IPS-18c (cell line): Measurements from ENCODE around the gene TLR6.

Experiments
- H3K4me3 ChIP-seq: 2 replicates; pipeline ENCODE4 v1.7.0; 2013; ENCODE audit warnings: low read depth, mild to moderate bottlenecking, low read length, moderate library complexity; ENCODE audit not compliant: insufficient read depth
- H3K9me3 ChIP-seq: one replicate; pipeline ENCODE4 v1.6.1; 2013; ENCODE audit warnings: mild to moderate bottlenecking, low read length, moderate library complexity; ENCODE audit not compliant: control insufficient read depth, insufficient read depth

Gene TLR6, protein sequence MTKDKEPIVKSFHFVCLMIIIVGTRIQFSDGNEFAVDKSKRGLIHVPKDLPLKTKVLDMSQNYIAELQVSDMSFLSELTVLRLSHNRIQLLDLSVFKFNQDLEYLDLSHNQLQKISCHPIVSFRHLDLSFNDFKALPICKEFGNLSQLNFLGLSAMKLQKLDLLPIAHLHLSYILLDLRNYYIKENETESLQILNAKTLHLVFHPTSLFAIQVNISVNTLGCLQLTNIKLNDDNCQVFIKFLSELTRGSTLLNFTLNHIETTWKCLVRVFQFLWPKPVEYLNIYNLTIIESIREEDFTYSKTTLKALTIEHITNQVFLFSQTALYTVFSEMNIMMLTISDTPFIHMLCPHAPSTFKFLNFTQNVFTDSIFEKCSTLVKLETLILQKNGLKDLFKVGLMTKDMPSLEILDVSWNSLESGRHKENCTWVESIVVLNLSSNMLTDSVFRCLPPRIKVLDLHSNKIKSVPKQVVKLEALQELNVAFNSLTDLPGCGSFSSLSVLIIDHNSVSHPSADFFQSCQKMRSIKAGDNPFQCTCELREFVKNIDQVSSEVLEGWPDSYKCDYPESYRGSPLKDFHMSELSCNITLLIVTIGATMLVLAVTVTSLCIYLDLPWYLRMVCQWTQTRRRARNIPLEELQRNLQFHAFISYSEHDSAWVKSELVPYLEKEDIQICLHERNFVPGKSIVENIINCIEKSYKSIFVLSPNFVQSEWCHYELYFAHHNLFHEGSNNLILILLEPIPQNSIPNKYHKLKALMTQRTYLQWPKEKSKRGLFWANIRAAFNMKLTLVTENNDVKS

DNA sequence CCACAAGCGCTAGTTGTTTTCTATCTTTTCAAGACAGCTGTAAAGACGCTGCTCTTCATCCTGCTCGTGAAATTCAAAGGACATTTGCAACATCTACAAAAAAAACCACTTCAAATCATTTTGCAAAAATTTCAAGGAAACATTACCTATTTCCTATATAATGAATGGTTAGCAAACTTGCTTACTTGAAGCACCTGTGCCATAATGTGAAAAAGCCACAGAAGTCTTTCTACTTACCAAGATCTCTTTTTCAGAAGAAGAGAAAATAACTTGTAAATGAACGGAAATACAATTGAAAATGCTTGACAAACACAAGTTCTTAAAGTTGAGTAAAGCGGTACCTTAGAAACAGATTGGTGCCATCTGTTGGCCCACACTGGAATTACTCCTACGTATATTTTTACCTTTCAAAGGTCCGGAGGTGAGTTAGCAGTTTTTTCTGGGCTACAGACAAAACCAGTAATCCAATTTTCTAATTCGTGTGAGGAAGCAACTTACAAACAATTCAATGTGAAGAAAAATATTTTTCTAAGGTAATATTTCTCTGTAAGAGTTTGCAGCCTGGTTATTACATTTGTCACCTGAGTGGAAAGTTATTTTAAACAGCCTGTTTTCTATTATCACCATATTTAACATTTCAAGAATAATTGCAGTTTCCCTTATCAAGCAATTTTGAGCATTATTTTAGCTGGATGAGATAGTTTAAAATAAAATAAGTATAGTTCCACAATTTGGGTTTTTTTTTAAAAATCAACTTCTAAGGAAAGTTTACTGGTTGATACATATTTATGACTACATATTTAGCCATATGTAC lies at the start of gene TLR6:
TSS of gene TLR6 (minus strand) at position 294 of the 814 bp plus-strand sequence. CDS start 27,344 bp downstream, outside the sequence.
- Histone ChIP-seq H3K9me3 (no peaks in the 10 kb centered on the region), H3K4me3 (no peak within 1 kb of the TSS)

GRCh38 chr4:38905652-38906385 lies 49.2 kb upstream of the TLR6 start:
- Histone ChIP-seq H3K4me3 (no peak overlapping the region), H3K9me3 (no peaks in the 10 kb centered on the region)

- Histone ChIP-seq H3K9me3 (no peaks in the 10 kb centered on the region), H3K4me3 (no peak overlapping the region)
Measured at GRCh38 chr4:38904682-38905081, 48.1 kb upstream of the TLR6 start.

DNA sequence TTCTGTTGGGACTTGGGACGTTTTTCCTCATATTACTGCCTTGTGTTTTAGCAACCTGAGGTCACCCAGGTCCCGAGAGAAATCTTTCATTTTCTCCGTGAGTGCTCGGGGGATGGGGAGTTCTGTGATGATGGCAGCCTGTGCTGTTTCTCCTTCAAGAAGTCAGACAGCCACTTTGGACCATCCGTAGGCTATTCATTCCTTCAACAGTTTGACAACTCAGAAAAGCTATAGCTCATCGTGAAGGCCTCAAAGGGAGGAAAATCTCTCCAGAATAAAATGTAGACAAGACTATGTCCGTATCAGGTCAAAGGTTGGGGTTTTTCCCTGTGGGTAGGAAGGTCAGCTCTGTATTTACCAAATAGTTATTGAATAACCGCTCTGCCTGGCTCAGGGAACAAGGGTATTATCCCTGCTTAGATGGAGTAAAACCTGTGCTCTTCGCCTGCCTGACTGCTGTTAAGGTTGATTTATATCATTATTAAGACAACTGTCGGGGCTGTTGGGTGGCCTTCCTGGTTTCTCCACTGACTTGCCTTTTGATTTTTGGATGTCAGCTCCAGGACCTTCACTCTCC lies 47.6 kb upstream of the TLR6 start:
- Histone ChIP-seq H3K9me3 (no peaks in the 10 kb centered on the region), H3K4me3 (no peak overlapping the region)

- no peaks in the 10 kb centered on the region for H3K9me3 ChIP-seq
- no peak overlapping the region for H3K4me3 ChIP-seq
Measured at GRCh38 chr4:38902695-38903094, 46.1 kb upstream of the TLR6 start.

DNA sequence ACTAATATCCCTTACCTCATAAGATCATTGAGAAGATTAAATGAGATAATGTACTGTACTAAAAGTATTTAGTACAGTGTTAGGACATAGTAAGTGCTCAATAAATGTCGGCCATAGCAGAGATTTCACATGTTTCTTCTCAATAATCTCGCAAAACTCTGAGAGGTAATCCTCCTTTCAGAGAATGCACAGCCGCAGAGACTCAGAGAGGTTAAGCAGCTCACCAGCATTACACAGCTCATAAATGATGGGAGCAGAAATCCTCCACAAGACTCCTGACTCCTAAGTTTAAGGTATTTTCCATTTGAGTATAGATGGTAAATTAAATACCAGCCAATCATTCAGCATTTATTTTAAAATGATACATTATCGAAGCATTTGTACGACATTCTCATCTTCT lies 45.6 kb upstream of the TLR6 start:
- H3K4me3 ChIP-seq, result no peak overlapping the region
- H3K9me3 ChIP-seq, result no peaks in the 10 kb centered on the region

DNA sequence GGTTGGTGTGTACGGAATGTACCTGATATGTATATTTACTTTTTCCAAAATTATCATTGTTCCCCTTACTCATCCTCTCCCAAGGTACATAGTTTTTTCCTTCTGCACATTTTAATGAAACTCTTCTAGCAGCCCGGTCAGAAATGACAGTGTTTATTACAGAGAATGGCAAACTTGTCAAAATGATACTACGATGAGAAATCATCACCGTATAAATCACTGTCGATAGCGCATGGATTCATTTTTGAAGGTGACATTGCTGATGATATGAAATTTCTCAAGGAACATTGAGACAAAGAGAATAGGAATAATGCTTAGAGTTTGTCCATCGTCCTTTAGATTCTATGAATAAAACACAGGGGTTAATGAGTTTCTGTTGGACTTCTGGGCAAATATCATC lies 41.6 kb upstream of the TLR6 start:
- Histone ChIP-seq H3K4me3 (no peak overlapping the region), H3K9me3 (no peaks in the 10 kb centered on the region)

DNA sequence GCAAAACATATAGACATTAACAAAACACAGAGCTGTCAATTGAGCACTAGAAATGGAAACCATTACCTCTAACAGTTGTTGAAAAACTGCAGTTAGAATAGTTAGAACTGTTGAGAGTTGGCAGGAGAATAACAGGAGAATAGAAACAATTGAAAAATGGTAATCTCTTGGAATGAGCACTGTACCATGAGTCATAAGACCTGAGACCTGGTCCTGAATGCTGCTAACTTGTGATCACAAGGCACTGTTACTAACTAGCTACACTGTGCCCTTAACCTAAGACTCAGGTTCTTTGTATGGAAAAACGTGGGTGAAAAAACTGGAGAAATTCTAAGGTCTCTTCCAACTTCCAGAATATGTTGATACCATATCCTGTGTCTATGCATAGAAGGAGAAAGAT lies 40.3 kb upstream of the TLR6 start:
- no peaks in the 10 kb centered on the region for H3K9me3 ChIP-seq
- H3K4me3 ChIP-seq, result no peak overlapping the region

- H3K4me3 ChIP-seq, result no peak overlapping the region
Measured at GRCh38 chr4:38894322-38894982, 37.8 kb upstream of the TLR6 start.

GRCh38 chr4:38891051-38891983 lies 34.7 kb upstream of the TLR6 start:
- H3K4me3 ChIP-seq, result no peak overlapping the region
- H3K9me3 ChIP-seq, result no peaks in the 10 kb centered on the region

More at GRCh38 chr4:38894322-38894982, 37.8 kb upstream of the TLR6 start:
- H3K9me3 ChIP-seq, result no peaks in the 10 kb centered on the region

- no peaks in the 10 kb centered on the region for H3K9me3 ChIP-seq
- no peak overlapping the region for H3K4me3 ChIP-seq
Measured at GRCh38 chr4:38889143-38889542, 32.5 kb upstream of the TLR6 start.

GRCh38 chr4:38884254-38884653 lies 27.6 kb upstream of the TLR6 start:
- Histone ChIP-seq H3K9me3 (peaks cover 2% of the 10 kb centered on the region), H3K4me3 (no peak overlapping the region)

DNA sequence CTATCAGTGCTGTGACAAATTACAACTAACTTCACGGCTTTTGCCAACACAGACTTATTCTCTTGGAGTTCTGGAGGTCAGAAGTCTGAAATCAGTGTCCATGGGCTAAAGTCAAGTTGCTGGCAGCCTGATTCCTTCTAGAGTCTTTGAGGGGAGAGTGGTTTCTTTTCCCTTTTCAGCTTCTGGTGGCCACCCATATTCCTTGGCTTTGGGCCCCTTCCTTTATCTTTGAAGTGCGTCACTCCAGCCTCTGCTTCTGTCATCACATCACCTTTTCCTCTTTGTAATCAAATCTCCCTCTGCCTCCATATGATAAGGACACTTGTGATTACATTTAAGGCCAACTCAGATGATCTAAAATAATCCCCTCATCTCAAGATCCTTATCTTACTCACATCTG lies 20.0 kb upstream of the TLR6 start:
- Histone ChIP-seq H3K4me3 (no peak overlapping the region), H3K9me3 (peaks cover 2% of the 10 kb centered on the region)

DNA sequence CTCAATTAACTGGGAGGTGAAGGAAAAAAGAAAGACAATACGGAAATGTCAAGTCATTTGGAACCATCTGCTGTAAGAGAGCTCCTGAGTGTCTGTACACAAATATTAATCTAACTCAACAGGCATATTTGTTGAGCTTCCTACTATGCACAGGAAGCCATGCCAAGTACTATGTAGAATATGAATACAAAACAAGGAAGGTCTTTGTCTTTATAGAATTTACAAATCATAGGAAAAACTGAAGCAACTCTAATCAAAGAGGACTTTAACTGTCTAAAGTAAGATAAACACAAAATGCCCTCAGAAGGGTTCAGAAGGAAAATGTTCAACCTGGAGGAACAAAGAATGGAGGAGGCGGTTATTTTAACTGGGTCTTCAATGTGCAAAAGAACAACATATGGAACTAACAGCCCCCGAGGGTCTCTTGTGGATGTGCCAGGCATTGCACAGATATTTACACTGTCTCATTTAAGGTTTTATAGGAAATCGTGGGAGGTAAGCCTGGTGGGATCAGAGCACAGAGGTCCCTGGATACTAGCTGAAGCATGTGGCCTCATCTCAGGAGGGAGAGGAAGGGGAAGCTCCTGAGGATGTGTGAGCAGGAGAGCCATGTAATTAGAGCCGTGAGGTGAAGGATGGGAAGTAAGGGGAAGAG lies 16.8 kb upstream of the TLR6 start:
- Histone ChIP-seq H3K9me3 (no peaks in the 10 kb centered on the region), H3K4me3 (no peak overlapping the region)

DNA sequence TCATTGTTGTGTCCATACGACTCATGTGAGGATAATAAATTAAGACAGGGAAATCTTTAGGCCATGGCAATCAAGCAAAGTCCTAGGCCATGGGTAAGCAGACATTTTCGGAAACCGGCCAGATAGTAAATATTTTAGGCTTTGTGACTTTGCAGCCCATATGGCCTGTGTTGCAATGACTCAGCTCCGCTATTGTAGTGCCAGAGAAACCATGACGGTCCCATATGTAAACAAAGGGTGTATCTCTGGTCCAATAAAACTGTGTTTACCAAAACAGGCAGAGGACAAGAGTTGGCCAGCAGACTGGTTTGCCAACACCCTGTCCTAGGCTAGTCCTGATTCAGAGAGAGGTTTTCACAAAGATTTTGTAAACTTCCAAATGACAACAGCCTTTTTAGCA lies 16.0 kb upstream of the TLR6 start:
- Histone ChIP-seq H3K9me3 (no peaks in the 10 kb centered on the region), H3K4me3 (no peak overlapping the region)
